ENCODE measurements around the gene MAD1L1.

The MAD1L1 gene

DNA sequence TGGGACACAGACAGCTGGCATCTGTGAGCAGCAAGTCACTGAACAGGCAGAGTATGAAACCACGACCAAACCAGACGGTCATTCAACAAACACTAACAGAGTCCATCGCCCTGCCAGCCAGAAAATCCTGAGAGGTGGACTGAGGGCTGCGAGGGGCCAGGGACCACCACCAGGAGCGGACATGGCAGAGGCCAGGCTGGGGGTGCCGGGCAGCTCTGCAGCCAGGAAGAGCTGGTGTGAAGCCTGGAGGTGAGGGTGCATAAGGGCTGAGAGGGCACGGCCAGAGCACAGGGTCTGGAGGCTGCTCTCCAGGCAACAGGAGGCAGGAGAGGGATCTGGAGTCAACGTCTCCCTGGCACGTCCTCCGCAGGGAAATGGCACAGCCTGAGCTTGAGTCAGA lies 15.5 kb downstream of the MAD1L1 start:
- DNase-seq: no peak

DNA sequence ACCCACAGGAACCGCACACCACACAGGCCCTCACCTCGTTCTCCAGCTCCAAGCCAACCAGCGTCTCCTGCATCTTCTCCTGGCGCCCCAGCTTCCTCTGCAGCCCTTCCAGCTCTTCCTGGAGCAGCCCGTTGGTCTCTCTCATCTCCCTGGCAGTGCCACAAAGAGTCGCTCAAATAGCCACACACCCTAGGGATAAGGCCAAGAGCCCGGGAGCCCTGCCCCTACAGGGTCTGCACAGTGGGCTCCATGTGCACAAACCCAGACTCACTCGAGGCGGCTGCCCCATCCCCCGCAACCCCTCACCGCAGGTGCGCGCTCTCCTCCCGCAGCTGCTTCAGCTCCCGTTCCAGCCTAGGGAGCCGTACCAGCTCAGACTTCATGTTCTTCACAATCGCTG lies 16.9 kb downstream of the MAD1L1 start:
- no peak for DNase-seq

DNA sequence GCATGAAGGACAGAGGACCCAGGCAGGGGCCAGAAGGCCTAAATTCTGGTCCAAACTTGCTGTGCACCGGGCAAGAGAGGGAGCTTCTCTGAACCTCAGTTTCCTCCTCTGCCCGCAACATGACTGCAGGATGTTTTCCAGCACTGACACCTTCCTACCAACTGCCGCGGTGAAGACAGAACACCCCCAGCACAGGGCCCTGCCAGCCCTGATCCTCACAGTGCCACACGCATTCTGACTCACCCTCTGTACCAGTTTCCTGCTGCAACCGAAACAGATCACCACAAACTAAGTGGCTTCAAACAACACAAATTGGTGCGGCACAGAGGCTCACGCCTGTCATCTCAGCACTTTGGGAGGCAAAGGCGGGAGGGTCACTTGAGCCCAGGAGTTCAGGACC lies 18.1 kb downstream of the MAD1L1 start:
- DNase-seq: no peak

DNA sequence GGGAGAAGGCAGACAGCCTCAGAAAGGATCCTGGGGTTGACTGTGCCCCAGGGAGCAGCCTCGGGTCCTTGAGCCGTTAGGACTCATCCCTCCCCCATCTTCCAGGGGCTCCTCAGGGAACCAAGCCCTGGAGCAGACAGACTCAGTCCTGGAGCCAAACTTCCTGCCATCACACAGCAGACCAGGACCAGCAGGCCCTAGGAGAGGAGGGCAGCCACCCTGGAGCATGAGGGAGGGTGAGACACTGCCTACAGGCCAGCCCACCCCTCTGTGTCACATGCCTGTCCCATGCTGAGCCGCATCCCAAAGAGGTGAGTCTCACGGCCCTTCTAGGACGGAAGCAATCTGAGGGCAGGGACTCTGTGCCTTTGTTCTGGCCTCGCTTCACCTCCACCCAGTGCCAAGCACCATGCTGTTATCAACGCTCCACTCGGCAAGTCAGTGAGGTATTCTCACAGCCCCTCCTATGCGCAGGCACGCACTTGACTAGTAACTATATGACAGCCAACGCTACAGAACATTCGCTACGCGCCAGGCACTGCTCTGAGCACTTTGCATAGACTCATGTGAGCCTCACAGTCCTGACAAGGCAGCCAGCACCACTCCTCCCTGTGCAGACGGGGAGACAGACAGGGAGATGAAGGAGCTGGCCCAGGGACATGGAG lies 19.1 kb downstream of the MAD1L1 start:
- DNase-seq: no peak

DNA sequence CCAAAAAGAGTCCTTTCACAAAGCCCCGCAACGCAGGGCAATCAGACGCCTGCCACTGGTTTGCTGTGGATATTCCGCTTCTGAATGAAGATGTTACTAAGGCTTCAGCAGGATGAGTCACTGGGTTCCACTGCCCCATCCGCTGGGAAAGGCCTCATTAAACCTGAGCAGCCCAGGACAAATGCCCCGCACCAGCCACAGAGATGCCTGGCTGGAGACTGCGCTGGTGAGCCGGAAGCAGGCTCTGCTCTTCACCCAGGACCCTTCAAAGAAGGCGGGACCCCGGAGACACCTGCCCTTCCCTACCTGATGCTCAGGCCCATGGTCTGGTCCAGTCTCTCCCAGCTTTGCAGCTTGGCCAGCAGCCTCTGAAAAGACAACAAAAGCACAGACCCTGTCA lies 19.8 kb downstream of the MAD1L1 start:
- DNase-seq: no peak

DNA sequence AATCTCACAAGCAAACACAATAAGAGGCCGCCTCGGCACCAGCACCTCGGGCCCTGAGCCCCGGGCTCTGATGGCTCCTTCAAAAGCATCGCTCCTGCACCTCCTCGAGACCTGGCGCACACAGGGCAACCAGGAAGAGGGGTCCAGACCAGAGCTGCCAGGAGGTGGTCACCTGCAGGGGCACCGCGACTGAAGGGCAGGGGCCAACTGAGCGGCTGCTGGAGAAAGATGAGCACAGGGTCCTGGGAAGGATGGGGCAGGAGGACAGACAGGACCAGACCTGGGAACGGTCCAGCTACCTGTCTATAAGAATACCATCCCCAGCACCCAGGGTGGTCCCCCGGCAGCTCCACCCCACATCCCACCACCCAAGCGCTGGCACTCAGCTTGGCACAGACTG lies 20.8 kb downstream of the MAD1L1 start:
- DNase-seq: no peak

DNA sequence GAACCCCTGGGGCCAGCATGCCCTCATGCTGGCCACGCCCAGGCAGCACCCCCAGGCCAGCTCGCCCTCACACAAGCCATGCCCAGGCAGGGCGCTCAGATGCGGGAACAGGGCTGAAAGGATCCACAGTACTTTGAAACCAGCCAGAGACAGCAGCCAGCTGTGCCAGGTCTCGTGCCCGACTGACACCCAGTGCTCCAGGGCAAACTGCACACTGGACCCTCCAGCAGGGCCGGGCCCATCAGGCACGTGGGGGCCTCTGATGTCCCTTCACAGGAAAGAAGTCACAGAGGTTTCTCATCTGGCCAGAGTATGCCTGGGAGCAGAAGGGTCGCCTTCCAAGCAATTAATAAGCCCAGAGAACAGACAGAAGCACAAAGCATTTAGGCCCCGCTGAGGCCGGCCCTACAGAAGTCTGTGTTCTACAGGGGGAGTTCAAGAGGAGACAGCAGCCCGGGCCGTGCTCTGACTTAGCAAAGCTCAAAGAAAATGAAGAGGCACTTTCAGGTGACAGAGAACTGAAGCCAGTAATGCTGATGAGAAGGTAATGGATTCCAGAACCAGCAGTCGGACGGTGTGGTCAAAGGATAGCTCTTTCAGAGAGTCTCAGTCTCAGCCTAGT lies 21.4 kb downstream of the MAD1L1 start:
- DNase-seq: no peak

DNA sequence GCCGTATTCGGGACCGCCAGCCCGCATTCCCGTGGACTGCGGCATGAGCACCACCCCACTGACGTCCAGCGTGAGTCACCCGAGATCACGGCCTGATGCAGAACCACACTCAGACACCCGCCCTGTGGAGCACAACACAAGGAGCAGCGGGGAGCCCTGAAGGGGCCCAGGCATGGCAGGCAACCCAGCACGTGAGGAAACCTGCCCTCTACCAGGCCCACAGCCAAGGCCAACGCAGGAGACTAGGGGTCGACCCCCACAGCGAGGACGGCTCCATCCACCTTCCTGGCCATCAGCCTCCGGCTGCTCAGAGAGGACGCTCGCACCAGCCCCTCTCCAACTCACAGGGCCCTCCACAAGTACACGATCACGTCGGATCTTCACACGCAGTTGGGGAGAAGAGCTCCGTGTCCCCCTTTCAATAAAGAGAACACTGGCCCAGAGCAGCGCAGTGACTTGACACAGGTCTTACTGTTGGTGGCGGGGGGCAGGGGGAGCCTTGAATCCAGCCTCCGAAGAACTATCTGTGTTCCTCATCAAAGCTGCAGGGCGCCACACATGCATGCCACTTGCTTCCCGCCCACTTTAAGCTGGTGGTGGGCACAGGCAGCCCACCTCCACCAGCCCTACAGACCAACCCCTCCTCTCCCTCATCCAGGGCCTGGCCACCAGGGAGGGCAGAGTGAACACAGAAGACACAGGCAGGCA lies 22.0 kb downstream of the MAD1L1 start:
- no peak for DNase-seq

DNA sequence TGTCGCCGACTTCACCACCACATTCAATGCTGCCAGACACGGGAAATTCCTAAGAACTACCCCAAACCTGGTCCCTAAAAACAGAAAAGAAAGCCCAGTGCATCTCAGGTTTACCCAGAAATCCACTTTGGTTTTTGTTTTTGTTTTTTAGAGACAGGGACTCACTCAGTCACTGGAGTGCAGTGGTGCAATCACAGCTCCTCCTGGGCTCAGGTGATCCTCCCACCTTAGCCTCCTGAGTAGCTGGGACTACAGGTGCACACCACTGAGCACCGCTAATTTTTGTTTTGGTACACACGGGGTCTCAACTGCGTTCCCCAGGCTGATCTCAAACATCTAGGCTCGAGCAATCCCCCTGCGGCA lies 22.8 kb downstream of the MAD1L1 start:
- DNase-seq: no peak

DNA sequence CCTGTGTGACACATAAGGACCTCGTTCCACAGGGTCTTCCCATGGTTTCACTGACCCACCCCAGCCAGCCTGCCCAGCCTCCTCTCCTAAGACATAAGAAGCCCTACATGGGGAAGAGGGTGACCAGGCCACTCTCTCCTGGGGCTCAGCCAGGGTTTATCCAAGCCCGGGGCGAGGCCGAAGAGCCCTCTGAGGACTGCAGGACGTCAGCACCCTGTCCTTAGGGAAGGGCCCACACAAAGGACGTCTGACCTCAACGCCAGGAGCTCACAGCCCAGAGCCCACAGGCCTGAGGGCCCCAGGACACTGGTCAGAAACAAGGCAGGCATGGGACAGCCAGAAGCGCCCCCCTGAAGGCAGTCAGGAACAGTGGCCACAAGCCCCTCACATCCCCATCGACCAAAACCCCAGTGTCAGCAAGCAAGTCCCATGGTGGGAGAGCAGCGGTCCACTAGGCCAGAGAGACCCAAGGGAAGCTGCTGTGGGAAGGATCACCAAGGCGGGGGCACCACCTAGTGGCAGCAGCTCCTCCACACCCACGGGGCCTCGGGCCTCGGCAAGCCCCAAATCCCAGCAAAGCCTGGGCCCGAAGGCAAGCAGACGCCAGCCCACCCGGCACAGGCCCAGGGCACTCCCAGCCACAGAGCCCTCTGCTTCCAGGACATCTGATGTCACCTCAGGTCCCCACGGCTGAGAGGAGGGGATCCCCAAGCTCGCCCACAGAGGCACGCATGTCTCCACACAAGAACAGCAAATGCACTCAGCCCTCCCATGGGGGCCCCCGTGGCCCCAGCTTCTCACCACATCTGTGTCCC lies 23.4 kb downstream of the MAD1L1 start:
- DNase-seq: peak; percentile 19 to 35

DNA sequence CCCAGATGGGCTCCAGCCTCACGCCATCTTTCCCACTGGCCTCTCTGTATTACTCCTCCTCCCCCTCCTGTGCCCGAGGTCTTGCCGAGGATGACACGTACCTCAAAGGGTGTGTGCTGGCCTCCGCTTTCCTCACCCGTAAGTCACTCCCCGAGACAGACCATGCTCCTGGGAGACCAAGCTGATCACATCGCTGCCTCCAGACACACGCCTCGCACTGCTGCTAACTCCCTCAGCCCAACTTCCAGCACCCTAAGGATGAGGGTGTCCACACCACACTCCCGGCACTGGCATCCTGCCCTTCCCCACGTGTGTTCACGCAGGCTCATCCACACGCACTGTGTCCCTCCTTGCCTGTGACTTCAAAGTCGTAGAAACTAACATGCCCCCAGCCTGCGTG lies 24.0 kb downstream of the MAD1L1 start:
- DNase-seq: no peak

DNA sequence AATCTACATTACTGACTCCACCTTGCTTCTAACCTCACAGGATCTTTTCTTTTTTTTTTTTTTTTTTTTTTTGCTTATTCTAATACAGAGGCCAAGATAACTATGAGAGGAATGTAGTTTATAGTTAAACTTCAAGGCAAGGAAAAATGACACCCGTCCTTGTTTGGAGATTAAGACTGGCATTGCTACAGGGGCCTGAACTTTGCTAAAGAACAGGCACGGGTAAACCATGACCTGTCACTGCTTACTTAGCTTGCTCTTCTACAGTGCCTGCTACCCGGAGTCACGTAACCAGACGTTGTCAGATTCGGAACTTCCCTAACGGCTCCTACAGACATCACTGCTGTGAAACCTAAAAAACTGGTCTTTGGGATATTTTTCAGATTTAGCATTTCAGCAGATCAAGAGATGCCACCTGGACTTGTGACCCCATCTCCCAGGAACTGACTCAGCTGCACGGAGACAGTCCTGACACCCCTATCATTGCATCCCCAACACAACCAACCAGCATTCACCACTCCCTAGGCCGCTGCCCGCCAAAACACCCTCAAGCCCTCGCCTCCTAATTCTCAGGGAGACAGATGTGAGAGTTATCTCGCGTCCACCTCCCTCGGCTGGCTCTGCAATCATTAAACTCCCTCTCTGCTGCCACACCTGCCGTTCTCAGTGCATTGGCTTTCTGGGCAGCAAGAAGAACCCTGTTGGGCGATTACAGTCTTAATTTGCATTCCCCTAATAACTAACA lies 27.5 kb downstream of the MAD1L1 start:
- no peak for DNase-seq

DNA sequence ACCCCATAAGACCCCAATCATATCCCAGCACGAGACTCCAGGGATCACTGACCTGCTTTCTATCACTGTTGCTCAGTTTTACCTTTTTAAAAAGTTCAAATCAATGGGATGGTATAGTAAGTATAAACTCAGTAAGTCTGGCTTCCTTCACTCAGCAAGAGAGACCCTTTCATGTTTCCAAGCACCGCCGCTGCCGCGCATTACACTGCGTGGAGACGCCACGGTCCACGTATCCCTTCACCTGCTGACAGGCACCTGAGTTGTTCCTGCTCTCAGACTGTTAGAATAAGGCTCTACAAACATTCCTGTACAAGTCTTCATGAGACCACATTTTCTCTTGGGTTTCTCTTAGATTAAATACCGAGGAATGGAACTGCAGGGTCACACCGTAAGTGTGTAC lies 28.3 kb downstream of the MAD1L1 start:
- no peak for DNase-seq

DNA sequence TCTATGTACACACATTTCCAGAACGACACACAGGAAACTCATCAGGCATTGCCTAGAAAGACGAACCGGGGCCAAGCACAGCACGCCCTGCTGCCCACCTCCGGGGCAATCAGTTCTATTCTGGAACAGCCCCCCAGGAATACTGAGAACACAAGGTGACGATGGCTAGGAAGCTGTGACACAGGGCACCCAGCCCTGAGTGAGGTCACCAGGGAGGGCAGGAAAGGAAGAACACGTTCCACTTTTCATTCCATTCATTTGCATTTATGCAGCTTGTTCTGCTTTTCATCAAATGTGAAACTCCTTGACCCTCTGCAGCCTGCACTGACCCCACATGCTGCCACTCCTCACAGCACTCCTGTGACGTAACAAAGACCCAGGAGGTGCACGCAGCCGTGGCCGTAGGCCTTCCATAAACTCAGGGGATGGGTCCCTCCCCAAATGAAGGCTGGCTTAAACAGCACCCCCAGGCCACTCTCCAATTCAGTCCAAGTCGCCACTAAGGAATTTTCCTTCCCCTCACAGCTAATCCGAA lies 28.9 kb downstream of the MAD1L1 start:
- DNase-seq: no peak

DNA sequence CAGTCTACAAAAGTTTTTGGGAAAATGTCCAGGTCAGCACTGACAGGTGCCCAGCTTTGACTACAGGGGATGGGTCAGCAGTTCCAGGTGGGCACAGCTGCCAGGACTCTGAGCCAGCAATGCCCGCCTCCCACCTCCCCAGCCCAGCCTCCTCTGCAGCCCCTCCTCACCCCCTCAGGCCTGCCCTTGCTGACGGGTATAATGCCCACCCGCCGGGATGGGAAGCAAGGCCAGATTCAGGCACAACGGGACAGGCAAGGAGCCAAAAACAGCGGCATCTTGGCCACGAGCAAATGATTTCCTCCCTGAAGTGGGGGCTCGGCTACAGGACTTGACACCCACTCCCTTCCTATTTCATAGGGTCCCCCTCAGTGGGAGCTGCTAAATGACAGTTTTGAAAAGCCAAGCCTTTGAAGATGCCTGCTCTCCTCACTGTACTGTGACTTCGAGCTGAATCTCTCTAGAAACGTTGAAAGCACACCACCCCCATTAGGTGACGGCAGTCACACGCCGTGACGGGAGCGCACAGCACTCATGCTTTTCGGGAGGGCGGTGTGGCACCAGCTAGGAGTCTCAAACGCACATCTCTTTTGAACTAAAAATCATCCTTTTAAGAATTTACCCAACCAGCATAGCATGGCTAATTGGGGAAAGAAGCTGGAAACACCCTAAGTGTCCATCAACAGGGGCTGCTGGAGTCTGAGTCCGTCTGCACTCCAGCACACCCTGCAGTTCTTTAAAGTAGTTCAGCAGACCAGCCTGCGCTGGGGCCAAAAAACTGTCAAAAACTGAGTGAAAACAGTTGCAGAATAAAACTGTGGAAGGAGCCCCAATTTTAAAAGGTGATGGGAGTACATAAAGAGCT lies 29.6 kb downstream of the MAD1L1 start:
- DNase-seq: no peak

DNA sequence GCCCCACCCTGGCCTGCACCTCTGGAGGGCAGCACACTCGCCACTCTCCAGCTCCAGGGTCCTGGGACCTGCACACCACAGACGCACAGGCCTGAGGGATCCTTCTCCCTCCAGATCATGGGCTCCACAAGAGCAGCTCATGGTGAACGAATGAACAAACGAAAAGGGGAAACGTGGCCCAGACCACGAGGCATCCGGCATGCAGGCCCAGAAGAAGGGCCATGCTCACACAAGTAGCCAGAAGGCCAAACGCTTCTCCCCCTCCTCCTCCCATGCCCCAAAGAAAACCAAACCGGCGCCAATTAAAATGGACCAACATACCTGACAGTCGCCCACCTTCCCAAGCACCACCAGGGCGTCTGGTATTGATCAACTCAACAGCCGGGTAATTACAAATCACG lies 30.4 kb downstream of the MAD1L1 start:
- DNase-seq: no peak

DNA sequence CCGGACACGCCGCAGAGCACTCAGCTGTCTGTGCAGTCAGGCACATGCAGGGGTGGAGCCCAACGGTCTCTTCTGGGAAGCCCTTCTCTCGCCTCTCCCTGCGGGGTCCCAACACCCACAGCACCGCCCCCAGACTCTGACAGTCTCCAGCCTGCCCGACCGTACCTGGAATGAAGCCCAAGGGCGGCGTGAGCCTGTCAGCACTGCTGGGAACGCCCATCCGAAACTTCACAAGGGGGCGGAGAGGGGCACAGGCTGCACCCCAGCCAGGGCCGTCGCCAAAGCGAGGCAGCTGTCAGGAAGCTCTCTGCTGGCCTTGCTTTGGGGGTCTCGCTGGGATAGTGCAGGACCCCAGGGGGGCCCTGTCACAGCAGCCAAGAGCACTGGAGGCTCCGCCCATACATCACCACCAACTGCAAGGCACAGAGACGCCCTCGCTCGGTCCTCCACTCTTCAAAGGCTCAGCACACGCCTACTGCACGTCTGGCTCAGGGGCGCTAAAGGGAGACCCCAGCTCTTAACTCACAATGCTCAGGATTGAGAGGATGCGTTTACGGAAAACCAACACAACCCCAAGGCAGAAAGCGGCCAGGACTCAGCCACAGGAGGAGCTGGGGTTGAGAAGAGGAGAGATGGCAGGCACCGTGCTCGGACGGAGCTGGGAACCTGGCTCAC lies 30.9 kb downstream of the MAD1L1 start:
- no peak for DNase-seq

DNA sequence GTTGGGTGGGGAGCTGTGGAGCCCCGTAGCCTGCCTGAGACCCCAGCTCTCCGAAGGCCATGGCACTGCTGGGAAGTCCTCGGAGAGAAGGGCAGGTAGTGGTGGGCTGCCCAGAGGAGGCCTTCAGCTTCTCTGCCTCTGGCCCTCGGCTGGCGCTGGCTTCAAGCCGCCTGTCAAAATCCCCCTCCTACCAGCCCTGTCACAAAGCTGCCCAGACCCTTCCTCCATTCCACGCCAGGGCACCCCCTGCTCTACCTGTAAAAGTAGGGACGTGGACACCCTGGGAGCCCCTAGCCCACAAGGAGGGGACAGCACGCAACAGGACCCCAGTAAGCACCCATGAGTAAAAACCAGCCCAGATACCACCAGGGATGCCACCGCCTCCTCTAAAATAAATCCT lies 31.6 kb downstream of the MAD1L1 start:
- DNase-seq: no peak

DNA sequence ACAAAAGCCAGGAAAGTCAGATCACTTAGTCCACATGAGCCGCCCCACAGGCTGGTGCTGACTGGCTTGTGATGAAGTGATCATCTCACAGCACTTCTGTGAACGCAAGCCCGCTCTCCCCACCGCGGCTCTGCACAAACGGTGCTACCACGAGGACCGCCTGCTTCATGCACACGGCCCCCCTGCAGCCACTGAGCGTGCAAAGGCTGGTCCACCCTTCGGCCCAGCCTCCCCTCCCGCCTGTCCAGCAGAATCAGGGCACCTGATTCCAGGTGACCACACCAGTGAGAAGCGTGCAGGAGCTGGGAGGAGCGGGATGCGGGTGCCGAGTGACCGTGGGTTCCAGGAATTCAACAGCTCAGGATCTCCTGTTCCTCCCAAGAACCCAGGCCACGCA lies 32.2 kb downstream of the MAD1L1 start:
- DNase-seq: no peak

DNA sequence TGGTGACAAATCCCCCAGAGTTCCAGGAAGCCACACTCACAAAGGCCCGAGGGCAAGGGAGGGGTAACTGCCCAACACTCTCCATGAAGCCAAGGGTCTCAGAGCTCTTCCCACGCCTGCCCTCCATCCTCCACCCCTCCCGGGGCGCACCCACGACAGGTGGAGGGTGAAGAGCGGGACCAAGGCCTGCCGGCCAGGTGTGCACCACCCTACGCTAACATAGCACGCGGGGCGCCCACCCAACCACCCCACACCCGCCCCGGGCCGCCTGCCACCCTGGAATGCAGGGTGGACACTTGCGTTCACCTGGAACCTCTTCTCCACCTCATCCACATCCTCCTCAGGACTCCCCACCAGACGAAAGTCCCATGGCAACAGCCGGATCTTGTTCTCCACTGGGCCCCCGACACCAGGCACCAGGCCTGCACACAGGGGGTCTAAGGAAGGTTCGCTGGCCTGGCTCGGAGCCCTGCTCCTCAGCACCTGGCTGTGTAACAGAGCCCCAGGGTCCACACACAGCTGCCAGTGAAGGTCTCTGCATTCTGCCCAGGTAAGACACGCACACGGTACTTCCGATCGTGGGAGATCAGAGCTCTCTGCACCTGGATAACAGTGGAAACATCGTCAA lies 32.7 kb downstream of the MAD1L1 start:
- DNase-seq: no peak

DNA sequence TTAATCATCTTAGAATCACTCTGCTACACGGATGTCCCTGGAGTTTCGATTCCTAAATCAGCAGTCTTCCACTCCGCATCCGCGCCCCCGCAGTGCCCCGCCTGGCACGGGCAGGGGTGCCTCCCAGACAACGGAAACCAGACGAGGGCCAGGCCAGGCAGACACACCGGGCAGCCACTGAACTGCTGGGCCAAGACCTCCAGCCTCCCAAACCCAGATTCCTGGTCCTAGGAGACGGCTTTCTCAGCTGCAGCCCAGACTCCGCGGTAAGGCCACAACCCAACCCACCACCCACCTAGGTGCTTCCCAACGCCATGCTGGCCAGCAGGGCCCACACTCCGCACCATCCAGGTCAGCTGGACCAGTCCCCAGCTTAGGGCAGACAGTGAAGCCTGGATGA lies 33.2 kb downstream of the MAD1L1 start:
- DNase-seq: no peak
